Spleen (tissue), 7 donors: ENCODE measurements around the gene LAMA4.

Experiments
- POLR2AphosphoS5 ChIP-seq, 3 donors: sonication (generic); formaldehyde crosslinking; IDR thresholded peaks; one replicate each; pipeline ENCODE4 v1.5.1; 2017; ENCODE audit warnings: antibody characterized with exemption in 3 of 3
- TF ChIP-seq, protein P1 (sequence below), 11 experiments: fragments of 200-600 bp in 7 of 11; fragments of 450-650 bp in 4 of 11; sonication (generic) in 4 of 11; IDR thresholded peaks in 8 of 11; conservative IDR thresholded peaks in 3 of 11; 1 replicate in 7 of 11; 2 replicates in 4 of 11; pipeline versions ENCODE4 v1.4.0 to v1.8.0; 2016 to 2021; ENCODE audit warnings: antibody characterized with exemption in 11 of 11, inconsistent platforms in 4 of 11, mild to moderate bottlenecking in 1 of 11
- donor health status: DM: no; HTN: no; CAD: no; lungs with moderate emphysema.
- donor health status: DM: no; HTN: no; CAD: no.
- donor health status: DM: no; HTN: no; CAD: no.

DNA sequence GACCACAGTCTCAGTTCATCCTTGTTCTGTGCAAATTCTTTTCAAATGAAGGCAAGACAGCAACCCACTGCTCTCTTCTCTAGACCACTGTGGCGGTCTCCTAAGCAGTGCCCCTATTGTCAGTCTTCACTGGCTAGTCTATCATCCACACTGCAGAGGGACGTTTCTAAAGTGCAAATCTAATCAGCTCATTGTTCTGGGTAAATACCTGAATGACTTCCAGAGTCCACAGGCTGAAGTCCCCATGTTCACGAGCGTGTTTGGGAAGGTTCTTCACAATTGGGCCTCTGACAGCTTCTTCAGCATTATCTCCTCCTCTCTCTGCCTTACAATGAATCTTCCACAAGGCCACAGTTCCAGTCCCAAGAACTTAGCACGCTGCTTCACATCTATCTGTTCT is 73.2 kb downstream of the LAMA4 start:
- TF ChIP-seq, protein P1, sequence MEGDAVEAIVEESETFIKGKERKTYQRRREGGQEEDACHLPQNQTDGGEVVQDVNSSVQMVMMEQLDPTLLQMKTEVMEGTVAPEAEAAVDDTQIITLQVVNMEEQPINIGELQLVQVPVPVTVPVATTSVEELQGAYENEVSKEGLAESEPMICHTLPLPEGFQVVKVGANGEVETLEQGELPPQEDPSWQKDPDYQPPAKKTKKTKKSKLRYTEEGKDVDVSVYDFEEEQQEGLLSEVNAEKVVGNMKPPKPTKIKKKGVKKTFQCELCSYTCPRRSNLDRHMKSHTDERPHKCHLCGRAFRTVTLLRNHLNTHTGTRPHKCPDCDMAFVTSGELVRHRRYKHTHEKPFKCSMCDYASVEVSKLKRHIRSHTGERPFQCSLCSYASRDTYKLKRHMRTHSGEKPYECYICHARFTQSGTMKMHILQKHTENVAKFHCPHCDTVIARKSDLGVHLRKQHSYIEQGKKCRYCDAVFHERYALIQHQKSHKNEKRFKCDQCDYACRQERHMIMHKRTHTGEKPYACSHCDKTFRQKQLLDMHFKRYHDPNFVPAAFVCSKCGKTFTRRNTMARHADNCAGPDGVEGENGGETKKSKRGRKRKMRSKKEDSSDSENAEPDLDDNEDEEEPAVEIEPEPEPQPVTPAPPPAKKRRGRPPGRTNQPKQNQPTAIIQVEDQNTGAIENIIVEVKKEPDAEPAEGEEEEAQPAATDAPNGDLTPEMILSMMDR (IDR thresholded peaks at IDR 0.05 in 8 of 11, conservative IDR thresholded peaks at IDR 0.05 in 3 of 11): no peak
- no peak for TF ChIP-seq POLR2AphosphoS5 (IDR thresholded peaks at IDR 0.05)
